ENCODE measurements around the gene TMEM120A.

- no peak for TF ChIP-seq POLR2A (IDR thresholded peaks at IDR 0.05; ENCODE audit: low read length)
- TF ChIP-seq GATA1 (IDR thresholded peaks at IDR 0.05; ENCODE audit: low read depth, low read length) = no peak
Observed at GRCh38 chr7:76040126-76040525, 45.7 kb upstream of the TMEM120A start.

Data from erythroblast (primary cell).